ENCODE data around the gene RASGRF2. TPM values are rescaled to one million over a fixed set of nuclear protein-coding genes. Genes with fewer than 3 reads are reported as not detected.

The RASGRF2 gene
- total and polyA plus RNA-seq, 11 donors: 3.6 to 16.6 (median 6.3) TPM

GRCh38 chr5:81163651-81164050, 203.5 kb downstream of the RASGRF2 start:
- H3K27me3 ChIP-seq: no peaks in the 10 kb centered on the region
- ATAC-seq (no peak), DNase-seq (no peak)
- intact Hi-C loops (cut with DNase I): loop anchor here in 3 of 10 donors (10.0 kb wide), 2 partner anchors 199 to 209 kb away; partner anchors contain the start of gene RASGRF2 (in 1 of the 3)
- H3K4me1 ChIP-seq: no peaks in the 10 kb centered on the region
- H3K27ac ChIP-seq: no peak overlapping the region
- WGBS, 4 donors: 89 to 99% (median 93%) methylated on average over 3 of the region's 3 CpGs
- no peaks in the 10 kb centered on the region for H3K9me3 ChIP-seq
- H3K4me3 ChIP-seq: no peak overlapping the region
- TF ChIP-seq, protein P1, sequence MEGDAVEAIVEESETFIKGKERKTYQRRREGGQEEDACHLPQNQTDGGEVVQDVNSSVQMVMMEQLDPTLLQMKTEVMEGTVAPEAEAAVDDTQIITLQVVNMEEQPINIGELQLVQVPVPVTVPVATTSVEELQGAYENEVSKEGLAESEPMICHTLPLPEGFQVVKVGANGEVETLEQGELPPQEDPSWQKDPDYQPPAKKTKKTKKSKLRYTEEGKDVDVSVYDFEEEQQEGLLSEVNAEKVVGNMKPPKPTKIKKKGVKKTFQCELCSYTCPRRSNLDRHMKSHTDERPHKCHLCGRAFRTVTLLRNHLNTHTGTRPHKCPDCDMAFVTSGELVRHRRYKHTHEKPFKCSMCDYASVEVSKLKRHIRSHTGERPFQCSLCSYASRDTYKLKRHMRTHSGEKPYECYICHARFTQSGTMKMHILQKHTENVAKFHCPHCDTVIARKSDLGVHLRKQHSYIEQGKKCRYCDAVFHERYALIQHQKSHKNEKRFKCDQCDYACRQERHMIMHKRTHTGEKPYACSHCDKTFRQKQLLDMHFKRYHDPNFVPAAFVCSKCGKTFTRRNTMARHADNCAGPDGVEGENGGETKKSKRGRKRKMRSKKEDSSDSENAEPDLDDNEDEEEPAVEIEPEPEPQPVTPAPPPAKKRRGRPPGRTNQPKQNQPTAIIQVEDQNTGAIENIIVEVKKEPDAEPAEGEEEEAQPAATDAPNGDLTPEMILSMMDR (IDR thresholded peaks at IDR 0.05): no peak
- TF ChIP-seq POLR2A (IDR thresholded peaks at IDR 0.05): no peak
- no peaks in the 10 kb centered on the region for H3K36me3 ChIP-seq

DNA sequence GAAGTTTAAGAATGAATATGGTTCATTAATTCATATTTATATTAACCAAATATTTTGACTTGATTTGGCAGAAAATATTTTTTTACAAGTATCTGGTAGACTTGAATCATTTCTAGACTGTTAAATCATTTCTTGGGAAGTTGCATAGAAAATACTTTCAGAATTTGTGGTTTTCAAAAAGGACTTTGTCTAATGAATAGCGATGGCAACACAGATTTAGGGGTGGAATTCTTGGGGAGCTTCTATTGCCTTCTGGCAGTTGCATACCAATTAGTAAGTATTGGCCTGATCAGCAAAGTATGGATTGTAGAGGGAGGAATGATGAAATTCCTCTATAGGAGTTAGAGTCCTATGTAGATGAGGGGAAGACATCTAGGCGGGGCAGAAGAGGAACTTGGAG, 204.3 kb downstream of the RASGRF2 start:
- H3K4me3 ChIP-seq: no peak overlapping the region
- no peaks in the 10 kb centered on the region for H3K9me3 ChIP-seq
- WGBS, 4 donors: 95 to 98% (median 96%) methylated on average over 2 of the region's 2 CpGs
- H3K36me3 ChIP-seq: no peaks in the 10 kb centered on the region
- no peak for ATAC-seq
- intact Hi-C loops (cut with DNase I): loop anchor here in 3 of 10 donors (10.0 kb wide), 2 partner anchors 200 to 210 kb away; partner anchors contain the start of gene RASGRF2 (in 1 of the 3)
- DNase-seq: no peak
- no peak overlapping the region for H3K27ac ChIP-seq
- TF ChIP-seq, protein P1 (IDR thresholded peaks at IDR 0.05): no peak
- TF ChIP-seq POLR2A (IDR thresholded peaks at IDR 0.05): no peak
- no peaks in the 10 kb centered on the region for H3K27me3 ChIP-seq
- no peaks in the 10 kb centered on the region for H3K4me1 ChIP-seq

- no peaks in the 10 kb centered on the region for H3K27me3 ChIP-seq
- no peaks in the 10 kb centered on the region for H3K36me3 ChIP-seq
- ATAC-seq (no peak), DNase-seq (no peak)
- 90 to 96% (median 93%) methylated on average over 9 of the region's 9 CpGs for WGBS, 4 donors
- H3K4me1 ChIP-seq: no peaks in the 10 kb centered on the region
- no peak overlapping the region for H3K4me3 ChIP-seq
- no peaks in the 10 kb centered on the region for H3K9me3 ChIP-seq
- no peak for TF ChIP-seq POLR2A (IDR thresholded peaks at IDR 0.05)
- TF ChIP-seq, protein P1 (IDR thresholded peaks at IDR 0.05): no peak
- no peak overlapping the region for H3K27ac ChIP-seq
- intact Hi-C loops (cut with DNase I): loop anchor here in 4 of 10 donors (5.0 to 10.0 kb wide), 3 partner anchors 200 to 210 kb away; partner anchors contain the start of gene RASGRF2 (in 2 of the 4)
Observed at GRCh38 chr5:81164936-81165335, 204.8 kb downstream of the RASGRF2 start.

DNA sequence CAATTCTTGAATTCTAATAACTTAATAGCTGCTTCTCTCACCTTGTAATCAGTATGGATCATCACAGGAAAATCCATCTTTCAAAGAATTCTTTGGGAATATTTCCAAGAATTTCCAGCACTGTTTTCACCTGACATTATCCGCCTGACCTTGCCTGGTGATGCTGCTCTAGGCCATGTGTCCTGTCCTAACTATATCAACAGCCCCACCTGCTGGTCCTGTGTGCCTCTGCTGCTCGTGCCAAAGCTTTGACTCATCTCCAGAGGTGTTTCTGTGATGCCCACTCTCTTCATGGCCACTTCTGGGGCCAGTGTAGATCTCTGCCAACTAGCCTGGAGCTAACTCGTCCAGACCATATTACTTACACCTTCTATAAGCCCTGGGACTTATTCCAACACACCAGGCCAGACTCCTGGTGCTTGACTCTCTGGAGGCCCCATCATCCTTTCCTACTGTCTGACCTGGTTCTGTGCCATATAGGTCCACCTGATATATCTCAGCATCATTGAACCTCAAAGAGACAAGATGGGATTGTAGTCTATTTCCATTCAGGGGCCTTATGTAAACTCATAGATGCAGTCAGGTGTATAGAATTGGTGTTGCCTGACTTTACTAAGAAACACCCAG, 205.4 kb downstream of the RASGRF2 start:
- H3K4me3 ChIP-seq: no peak overlapping the region
- intact Hi-C loops (cut with DNase I): loop anchor here in 4 of 10 donors (5.0 to 10.0 kb wide), 3 partner anchors 201 to 211 kb away; partner anchors contain the start of gene RASGRF2 (in 2 of the 4)
- no peak overlapping the region for H3K27ac ChIP-seq
- H3K9me3 ChIP-seq: no peaks in the 10 kb centered on the region
- DNase-seq: peak in 4 of 5 donors; percentile 43 to 65 (median 44)
- H3K4me1 ChIP-seq: peaks cover 0 to 6% (median 0%) of the 10 kb centered on the region in 12 donors
- WGBS, 4 donors: 27 to 59% (median 59%) methylated on average over 3 of the region's 3 CpGs
- H3K27me3 ChIP-seq: no peaks in the 10 kb centered on the region
- H3K36me3 ChIP-seq: no peaks in the 10 kb centered on the region
- peak in 3 of 4 donors; percentile 75 to 82 (median 77) for ATAC-seq
- TF ChIP-seq POLR2A (IDR thresholded peaks at IDR 0.05): no peak
- TF ChIP-seq, protein P1 (IDR thresholded peaks at IDR 0.05): peak; percentile 37 to 71 (median 54)
